Measurements from ENCODE around the gene ETV6. TPM values are rescaled to one million over a fixed set of nuclear protein-coding genes. Genes with fewer than 3 reads are reported as not detected.
"Not testable (repeated sequence)": the region's sequence is repeated elsewhere in the genome, so short reads cannot be mapped to it uniquely, and the experiment has no call there.

Gene ETV6
- total RNA-seq, 1 experiment from 2014 or later, result 6.1 TPM

- no peak for DNase-seq (ENCODE audit: low spot score)
Measured at GRCh38 chr12:11667171-11667570, 17.7 kb downstream of the ETV6 start.

GRCh38 chr12:11668611-11669010 is 19.1 kb downstream of the ETV6 start:
- DNase-seq (ENCODE audit: low spot score), result no peak

GRCh38 chr12:11669348-11669747 is 19.9 kb downstream of the ETV6 start:
- DNase-seq (ENCODE audit: low spot score), result no peak

- no peak for DNase-seq (ENCODE audit: low spot score)
Measured at GRCh38 chr12:11672256-11673191, 23.1 kb downstream of the ETV6 start.

GRCh38 chr12:11673666-11674461 is 24.4 kb downstream of the ETV6 start:
- no peak for DNase-seq (ENCODE audit: low spot score)

GRCh38 chr12:11674894-11675390 is 25.5 kb downstream of the ETV6 start:
- DNase-seq (ENCODE audit: low spot score), result no peak

- no peak for DNase-seq (ENCODE audit: low spot score)
Measured at GRCh38 chr12:11676052-11676451, 26.6 kb downstream of the ETV6 start.

- no peak for DNase-seq (ENCODE audit: low spot score)
Measured at GRCh38 chr12:11677093-11677492, 27.6 kb downstream of the ETV6 start.

GRCh38 chr12:11677752-11678151 is 28.3 kb downstream of the ETV6 start:
- no peak for DNase-seq (ENCODE audit: low spot score)

- DNase-seq (ENCODE audit: low spot score), result no peak
Measured at GRCh38 chr12:11678781-11679180, 29.3 kb downstream of the ETV6 start.

- DNase-seq (ENCODE audit: low spot score), result no peak
Measured at GRCh38 chr12:11681207-11681606, 31.7 kb downstream of the ETV6 start.

GRCh38 chr12:11681695-11682094 is 32.2 kb downstream of the ETV6 start:
- DNase-seq (ENCODE audit: low spot score), result not testable (repeated sequence)

- no peak for DNase-seq (ENCODE audit: low spot score)
Measured at GRCh38 chr12:11684393-11684792, 34.9 kb downstream of the ETV6 start.

- no peak for DNase-seq (ENCODE audit: low spot score)
Measured at GRCh38 chr12:11684811-11685210, 35.3 kb downstream of the ETV6 start.

GRCh38 chr12:11685316-11685715 is 35.8 kb downstream of the ETV6 start:
- DNase-seq (ENCODE audit: low spot score), result no peak

GRCh38 chr12:11685716-11686115 is 36.2 kb downstream of the ETV6 start:
- no peak for DNase-seq (ENCODE audit: low spot score)

GRCh38 chr12:11686120-11686519 is 36.6 kb downstream of the ETV6 start:
- no peak for DNase-seq (ENCODE audit: low spot score)

- DNase-seq (ENCODE audit: low spot score), result no peak
Measured at GRCh38 chr12:11687528-11687927, 38.1 kb downstream of the ETV6 start.

- DNase-seq (ENCODE audit: low spot score), result no peak
Measured at GRCh38 chr12:11688379-11688778, 38.9 kb downstream of the ETV6 start.

- DNase-seq (ENCODE audit: low spot score), result no peak
Measured at GRCh38 chr12:11688831-11689230, 39.4 kb downstream of the ETV6 start.

GRCh38 chr12:11689591-11690186 is 40.2 kb downstream of the ETV6 start:
- DNase-seq (ENCODE audit: low spot score), result no peak

- no peak for DNase-seq (ENCODE audit: low spot score)
Measured at GRCh38 chr12:11693067-11693466, 43.6 kb downstream of the ETV6 start.

Measured in H4 (cell line).